Liver (tissue), 3 donors: Measurements from ENCODE around the gene DCXR.

ENCODE experiments used
- CTCF ChIP-seq: fragments of 150-350 bp; IDR thresholded peaks from 2 replicates; pipeline ENCODE4 v1.5.1; 2017; ENCODE audit warnings: improper control_type of control experiment, low read depth, low read length; ENCODE audit not compliant: missing input control
- EGR1 ChIP-seq, 2 donors: IDR thresholded peaks; 2 replicates each; pipeline ENCODE4 v1.6.1; 2016 to 2018; ENCODE audit warnings: antibody characterized with exemption in 2 of 2, low read depth in 2 of 2
- GABPA ChIP-seq, 2 donors: IDR thresholded peaks in 1 of 2; conservative IDR thresholded peaks in 1 of 2; 2 replicates each; pipeline ENCODE4 v1.6.1; 2016; ENCODE audit warnings: antibody characterized with exemption in 2 of 2, mild to moderate bottlenecking in 1 of 2, moderate library complexity in 1 of 2
- TF ChIP-seq, protein P1 (sequence below): IDR thresholded peaks from 2 replicates; pipeline ENCODE4 v1.6.1; 2016; ENCODE audit warnings: antibody characterized with exemption
- donor health status: healthy.
- donor health status: healthy.

DNA sequence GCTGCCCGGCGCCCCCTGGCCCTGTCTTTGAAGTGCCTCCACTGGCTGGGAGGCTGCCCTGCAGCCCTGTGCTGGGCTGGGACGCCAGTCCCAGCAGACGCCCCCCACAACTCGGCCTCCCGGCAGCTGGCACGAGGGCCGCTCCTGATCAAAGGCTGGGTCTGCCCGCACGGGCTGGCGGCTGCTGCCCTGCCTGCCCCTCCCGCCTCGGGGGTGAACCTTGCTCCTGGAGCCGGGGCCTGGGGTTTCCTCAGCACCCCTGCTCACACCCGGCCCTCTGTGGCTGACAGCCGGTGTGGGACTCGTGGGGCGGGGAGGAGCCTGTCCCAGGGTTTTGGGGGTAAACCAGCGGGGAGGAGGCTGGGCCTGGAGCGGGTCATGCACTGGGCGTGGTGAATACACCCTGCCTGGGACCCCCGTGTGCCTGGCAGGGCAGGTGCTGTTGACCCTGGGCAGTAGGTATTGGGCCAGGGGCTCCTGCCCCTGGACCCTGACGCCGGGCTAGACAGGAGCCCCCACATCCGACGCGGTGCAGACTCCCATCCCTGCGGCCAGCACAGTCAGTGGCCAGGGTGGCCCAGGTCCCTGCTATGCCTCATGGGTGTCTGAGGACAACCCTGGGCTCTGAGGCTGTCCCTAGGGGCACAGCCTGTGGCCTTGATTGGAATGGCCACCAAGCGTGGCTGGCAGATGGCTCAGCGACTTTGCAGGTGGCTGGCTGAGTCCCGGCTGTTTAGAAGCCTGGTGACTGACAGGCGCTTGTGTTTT, 36.5 kb downstream of the DCXR start:
- no peak for TF ChIP-seq GABPA (IDR thresholded peaks at IDR 0.05 in 1 of 2, conservative IDR thresholded peaks at IDR 0.05 in 1 of 2)
- TF ChIP-seq CTCF: no peak
- no peak for TF ChIP-seq EGR1 (IDR thresholded peaks at IDR 0.05; ENCODE audit: low read depth in 2 of 2)
- TF ChIP-seq, protein P1, sequence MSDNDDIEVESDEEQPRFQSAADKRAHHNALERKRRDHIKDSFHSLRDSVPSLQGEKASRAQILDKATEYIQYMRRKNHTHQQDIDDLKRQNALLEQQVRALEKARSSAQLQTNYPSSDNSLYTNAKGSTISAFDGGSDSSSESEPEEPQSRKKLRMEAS: no peak
